GM18526 (cell line): ENCODE measurements around the gene TAGAP.

Experiments used
- POLR2A ChIP-seq: IDR thresholded peaks from 3 replicates; pipeline ENCODE4 v1.6.1; 2011; ENCODE audit not compliant: insufficient read length; ENCODE audit errors: extremely low read depth

Gene TAGAP

GRCh38 chr6:159013229-159013628 lies 31.6 kb downstream of the TAGAP start:
- no peak for TF ChIP-seq POLR2A

- no peak for TF ChIP-seq POLR2A
These were observed 32.6 kb downstream of the TAGAP start for GRCh38 chr6:159012201-159012600.

- TF ChIP-seq POLR2A: no peak
These were observed 36.0 kb downstream of the TAGAP start for GRCh38 chr6:159008656-159009288.

DNA sequence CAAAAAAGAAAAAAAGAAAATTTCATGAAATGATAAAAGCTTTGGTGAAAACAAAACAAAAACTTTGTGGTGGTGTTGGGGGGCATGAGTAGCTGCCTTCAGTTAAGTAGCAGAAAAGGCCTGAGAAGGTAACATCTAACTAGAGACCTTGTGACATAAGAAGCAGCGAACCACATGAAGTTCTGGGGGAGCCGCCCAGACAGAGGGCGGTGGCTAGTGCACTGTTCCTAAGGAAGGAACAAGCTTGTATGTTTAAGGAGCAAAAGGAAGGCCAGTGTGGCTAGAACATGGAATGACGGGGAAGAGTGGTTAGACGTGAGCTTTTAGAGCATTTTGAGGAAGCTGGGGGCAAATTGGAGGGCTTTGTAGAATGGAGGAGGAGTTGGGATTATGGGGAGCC lies 37.3 kb downstream of the TAGAP start:
- TF ChIP-seq POLR2A: no peak

DNA sequence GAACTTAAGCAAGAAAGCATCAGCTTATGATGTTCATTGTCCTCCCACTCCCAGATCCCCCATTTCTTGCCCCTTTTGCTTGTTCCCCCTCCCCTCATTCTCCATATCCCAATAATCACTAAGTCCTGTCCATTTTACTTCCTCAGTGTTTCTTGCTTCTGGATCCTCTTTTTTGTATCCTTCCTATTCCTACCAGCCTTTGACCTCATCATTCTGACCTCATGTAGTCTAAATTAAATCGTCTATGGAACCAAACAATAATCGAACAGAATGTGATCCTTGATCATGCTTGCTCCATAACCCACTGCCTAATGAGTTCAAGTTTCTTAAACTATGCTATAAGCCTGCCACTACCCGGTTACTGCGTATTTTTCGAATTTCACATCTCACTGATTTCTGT lies 39.4 kb downstream of the TAGAP start:
- TF ChIP-seq POLR2A: no peak

DNA sequence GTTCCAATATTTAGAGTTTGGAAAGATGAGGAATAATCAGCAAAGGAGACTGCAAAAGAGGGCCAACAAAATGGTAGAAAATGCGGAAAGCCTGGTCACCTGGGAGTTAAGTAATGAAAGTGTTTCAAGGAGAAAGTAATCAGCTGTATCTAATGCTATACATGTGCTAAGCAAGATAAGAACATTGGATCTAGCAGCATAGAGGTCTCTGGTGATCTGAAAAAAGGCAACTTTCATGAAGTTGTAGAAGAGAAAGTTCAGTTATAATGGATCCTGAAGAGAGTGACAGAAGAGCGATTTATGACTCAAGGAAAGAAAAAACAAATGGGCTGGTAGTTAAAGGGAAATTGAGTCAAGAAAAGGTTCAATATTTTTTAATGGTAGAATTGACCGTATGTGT lies 40.2 kb downstream of the TAGAP start:
- no peak for TF ChIP-seq POLR2A

- no peak for TF ChIP-seq POLR2A
These were observed 42.2 kb downstream of the TAGAP start for GRCh38 chr6:159002432-159003155.

DNA sequence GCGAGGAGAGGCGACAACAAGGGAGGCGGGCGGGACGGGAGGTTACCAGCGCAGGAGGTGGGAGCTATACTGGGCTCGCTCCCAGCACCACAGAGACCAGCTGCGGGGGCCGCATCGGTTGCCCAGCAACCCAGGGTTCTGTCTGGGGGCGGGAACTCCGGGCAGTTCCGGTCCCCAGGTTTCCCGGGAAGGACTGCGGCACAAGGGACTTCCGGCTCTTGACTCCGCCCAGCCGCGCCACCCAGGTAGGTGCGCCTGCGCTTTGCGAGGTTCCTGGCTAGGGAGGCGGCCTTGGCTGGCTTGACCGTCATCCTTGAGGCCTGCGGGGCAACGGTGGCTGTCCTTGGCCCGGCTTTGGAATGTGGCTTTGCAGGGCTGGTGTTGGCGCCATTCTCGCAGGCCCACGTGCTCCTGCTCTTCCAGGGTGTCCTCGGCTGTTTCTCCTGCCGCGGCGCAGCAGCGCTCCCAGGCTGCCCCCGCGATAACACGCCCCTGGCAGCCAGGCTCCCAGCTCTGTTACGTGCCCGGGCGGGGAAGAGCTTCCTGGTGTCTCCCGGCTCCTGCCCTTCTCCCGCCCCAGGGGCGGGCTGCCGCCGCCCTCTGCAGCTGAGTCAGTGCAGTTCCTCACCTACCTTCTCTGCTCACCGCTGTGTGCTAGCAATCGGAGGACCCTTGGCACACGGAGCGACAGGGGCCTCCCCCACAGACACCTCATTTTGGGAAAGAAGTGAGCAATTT lies 45.0 kb downstream of the TAGAP start, which contains the start of gene RSPH3:
Gene RSPH3 (minus strand): TSS at position 537 of the 738 bp plus-strand sequence. CDS start 652 bp downstream, outside the sequence.
- peak; percentile 96 for TF ChIP-seq POLR2A

- TF ChIP-seq POLR2A: no peak
These were observed 45.6 kb downstream of the TAGAP start for GRCh38 chr6:158999154-158999665.

- no peak for TF ChIP-seq POLR2A
These were observed 47.9 kb downstream of the TAGAP start for GRCh38 chr6:158996856-158997255.

GRCh38 chr6:158993639-158994038 lies 51.2 kb downstream of the TAGAP start:
- no peak for TF ChIP-seq POLR2A

DNA sequence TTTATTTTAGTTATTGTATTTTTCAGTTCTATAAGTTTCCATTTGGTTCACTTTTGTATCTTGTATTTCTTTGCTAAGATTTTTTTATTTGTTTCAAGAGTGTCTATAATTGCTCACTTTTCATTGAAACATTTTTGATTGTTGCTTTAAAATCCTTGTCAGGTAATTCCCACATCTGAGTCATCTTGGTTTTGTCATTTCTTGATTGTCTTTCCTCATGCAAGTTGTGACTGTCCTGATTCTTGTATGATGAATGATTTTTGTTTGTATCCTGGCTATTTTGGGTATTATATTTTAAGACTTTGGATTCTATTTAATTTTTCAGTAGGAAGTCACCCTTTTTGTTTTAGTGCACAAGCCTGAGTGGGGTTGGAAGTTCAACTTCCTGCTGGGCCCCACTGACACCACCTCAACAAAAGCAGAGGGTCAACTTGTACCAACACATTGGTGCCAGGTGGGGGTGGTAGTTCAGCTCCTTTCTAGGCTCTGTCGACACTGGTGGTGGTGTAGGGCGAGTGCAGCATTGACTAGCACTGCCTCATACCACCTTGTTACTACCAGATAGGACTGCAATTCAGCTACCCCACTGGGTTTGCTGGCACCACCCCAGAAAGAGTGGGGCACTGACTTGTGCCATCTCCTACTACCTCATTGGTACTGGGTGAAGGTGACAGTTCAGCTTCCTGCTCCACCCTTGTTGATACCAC lies 53.6 kb downstream of the TAGAP start:
- TF ChIP-seq POLR2A: no peak

GRCh38 chr6:158988477-158988876 lies 56.3 kb downstream of the TAGAP start:
- no peak for TF ChIP-seq POLR2A

DNA sequence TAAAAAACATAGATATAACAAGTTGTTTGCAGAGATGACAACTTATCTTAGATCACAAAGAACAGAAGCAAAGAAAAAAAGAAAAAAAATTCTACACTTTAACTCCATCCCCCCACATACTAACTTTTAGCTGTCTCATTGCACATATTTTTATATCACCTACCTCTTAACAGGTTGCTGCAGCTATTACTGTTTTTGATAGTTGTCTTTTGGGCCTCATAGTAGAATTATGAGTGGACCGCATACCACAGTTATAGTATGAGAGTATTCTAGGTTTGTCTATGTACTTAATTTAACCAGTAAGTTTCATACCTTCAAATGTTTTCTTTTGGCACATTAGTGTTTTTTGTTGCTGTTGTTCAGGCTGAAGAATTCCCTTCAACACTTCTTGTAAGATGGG lies 57.1 kb downstream of the TAGAP start:
- TF ChIP-seq POLR2A: no peak
